Naive thymus-derived CD8-positive, alpha-beta T cell (primary cell): ENCODE results near the gene SLC25A41. TPM values are rescaled to one million over a fixed set of nuclear protein-coding genes. Genes with fewer than 3 reads are reported as not detected.
A peak's percentile ranks its signal among the peaks of the same experiment; 100 is the strongest.
"Not testable (repeated sequence)": the region's sequence is repeated elsewhere in the genome, so short reads cannot be mapped to it uniquely, and the experiment has no call there.

ENCODE experiments used
- ATAC-seq, 2 donors: fragments of 150-1000 bp; cut with Tn5 transposase in 1 of 2; sonication (Bioruptor Pico), chemical (Tn5 transposase) in 1 of 2; 1 replicate in 1 of 2; 2 replicates in 1 of 2; pipeline ENCODE4 v1.10.0; 2021; ENCODE audit warnings: mild to moderate bottlenecking in 2 of 2, moderate library complexity in 2 of 2
- POLR2A ChIA-PET: fragments of 350-600 bp; sonication (Branson Sonifier 250); formaldehyde crosslinking; loops from one replicate; lab custom pipeline; 2021; ENCODE audit warnings: antibody characterized with exemption; lab: Charles Lee
- DNase-seq, 10 donors: peaks; one replicate each; pipeline versions ENCODE4 v3.0.0 to v3.0.0-alpha.2; 2020 to 2022
- H3K27ac Mint-ChIP-seq, 10 donors: one replicate each; pipeline ENCODE4 v1.8.0; 2020 to 2022; ENCODE audit warnings: mild to moderate bottlenecking in 10 of 10, mixed read lengths in 10 of 10, moderate library complexity in 4 of 10, inconsistent platforms in 1 of 10
- H3K27me3 Mint-ChIP-seq, 5 donors: one replicate each; pipeline ENCODE4 v1.8.0; 2021 to 2022; ENCODE audit warnings: mixed read lengths in 5 of 5
- H3K36me3 Mint-ChIP-seq, 3 donors: one replicate each; pipeline ENCODE4 v1.8.0; 2020 to 2022; ENCODE audit warnings: mixed read lengths in 3 of 3, mild to moderate bottlenecking in 2 of 3, inconsistent platforms in 1 of 3
- H3K4me1 Mint-ChIP-seq, 4 donors: one replicate each; pipeline ENCODE4 v1.8.0; 2021 to 2022; ENCODE audit warnings: mixed read lengths in 4 of 4
- H3K4me3 Mint-ChIP-seq, 10 donors: one replicate each; pipeline ENCODE4 v1.8.0; 2020 to 2022; ENCODE audit warnings: mild to moderate bottlenecking in 10 of 10, mixed read lengths in 10 of 10, moderate library complexity in 6 of 10, inconsistent platforms in 1 of 10
- H3K9me3 Mint-ChIP-seq, 9 donors: one replicate each; pipeline ENCODE4 v1.8.0; 2020 to 2022; ENCODE audit warnings: mixed read lengths in 9 of 9, mild to moderate bottlenecking in 3 of 9, inconsistent platforms in 1 of 9, moderate library complexity in 1 of 9
- polyA plus RNA-seq, 3 donors: library from polyadenylated mRNA; unstranded; fragments of 300-500 nt; fragmentation: Illumina TruSeq; gene quantifications; one replicate each; pipeline ENCODE4 v1.2.3, GENCODE V29; 2021
- total RNA-seq, 8 experiments: library from RNA in 2 of 8; stranded (reverse) in 2 of 8; gene quantifications; one replicate each; pipeline ENCODE4 v1.2.3 and lab custom pipeline; 2021 to 2026

The SLC25A41 gene
- total and polyA plus RNA-seq, 5 experiments from 2014 or later = 0.38 to 0.96 (median 0.62) TPM; not detected in 2

GRCh38 chr19:6413291-6413690 lies 20.3 kb downstream of the SLC25A41 start:
- peaks cover 0 to 2% (median 0%) of the 10 kb centered on the region in 4 donors for H3K4me1 Mint-ChIP-seq
- no peak overlapping the region for H3K4me3 Mint-ChIP-seq
- ATAC-seq (no peak), DNase-seq (no peak)
- H3K27me3 Mint-ChIP-seq = no peaks in the 10 kb centered on the region
- no peak overlapping the region for H3K27ac Mint-ChIP-seq
- POLR2A ChIA-PET = no interaction called here
- H3K9me3 Mint-ChIP-seq = no peaks in the 10 kb centered on the region
- H3K36me3 Mint-ChIP-seq = peaks cover 0 to 40% (median 0%) of the 10 kb centered on the region in 3 donors

- POLR2A ChIA-PET = no interaction called here
- H3K27me3 Mint-ChIP-seq = no peaks in the 10 kb centered on the region
- ATAC-seq (peak; percentile 83 to 87), DNase-seq (peak; percentile 29 to 68 (median 50))
- H3K4me3 Mint-ChIP-seq = no peak overlapping the region
- peaks cover 0 to 38% (median 0%) of the 10 kb centered on the region in 3 donors for H3K36me3 Mint-ChIP-seq
- H3K27ac Mint-ChIP-seq = no peak overlapping the region
- H3K9me3 Mint-ChIP-seq = no peaks in the 10 kb centered on the region
- H3K4me1 Mint-ChIP-seq = peaks cover 0 to 2% (median 0%) of the 10 kb centered on the region in 4 donors
These were observed 21.0 kb downstream of the SLC25A41 start for GRCh38 chr19:6412447-6413091.

- Mint-ChIP-seq H3K4me3 (no peak overlapping the region), H3K9me3 (no peaks in the 10 kb centered on the region), H3K27ac (no peak overlapping the region), H3K4me1 (peaks cover 0 to 2% (median 0%) of the 10 kb centered on the region in 4 donors), H3K27me3 (no peaks in the 10 kb centered on the region), H3K36me3 (peaks cover 0 to 35% (median 0%) of the 10 kb centered on the region in 3 donors)
- POLR2A ChIA-PET = no interaction called here
- ATAC-seq (no peak), DNase-seq (no peak)
These were observed 21.5 kb downstream of the SLC25A41 start for GRCh38 chr19:6412061-6412446.

GRCh38 chr19:6409346-6409745 lies 24.2 kb downstream of the SLC25A41 start:
- Mint-ChIP-seq H3K9me3 (no peaks in the 10 kb centered on the region), H3K27ac (peak overlapping the region in 1 of 10 donors; percentile 32), H3K4me3 (no peak overlapping the region), H3K4me1 (peaks cover 0 to 2% (median 0%) of the 10 kb centered on the region in 4 donors), H3K36me3 (peaks cover 0 to 14% (median 0%) of the 10 kb centered on the region in 3 donors), H3K27me3 (no peaks in the 10 kb centered on the region)
- ATAC-seq (no peak), DNase-seq (no peak)
- POLR2A ChIA-PET = no interaction called here

- Mint-ChIP-seq H3K4me3 (no peak overlapping the region), H3K36me3 (no peaks in the 10 kb centered on the region), H3K9me3 (no peaks in the 10 kb centered on the region), H3K27me3 (no peaks in the 10 kb centered on the region), H3K27ac (no peak overlapping the region), H3K4me1 (no peaks in the 10 kb centered on the region)
- DNase-seq (no peak), ATAC-seq (no peak)
- POLR2A ChIA-PET = no interaction called here
These were observed 27.2 kb downstream of the SLC25A41 start for GRCh38 chr19:6406401-6406800.

GRCh38 chr19:6402837-6403608 lies 30.5 kb downstream of the SLC25A41 start:
- no peak overlapping the region for H3K4me3 Mint-ChIP-seq
- H3K27ac Mint-ChIP-seq = no peak overlapping the region
- DNase-seq = no peak
- H3K36me3 Mint-ChIP-seq = no peaks in the 10 kb centered on the region
- no peaks in the 10 kb centered on the region for H3K4me1 Mint-ChIP-seq
- no peaks in the 10 kb centered on the region for H3K27me3 Mint-ChIP-seq
- POLR2A ChIA-PET = interaction anchor here (0.6 kb wide), 1 partner anchor 460 kb away, joined by 7 read pairs; no protein-coding TSS in a partner anchor
- no peak for ATAC-seq
- no peaks in the 10 kb centered on the region for H3K9me3 Mint-ChIP-seq

- ATAC-seq = no peak
- Mint-ChIP-seq H3K36me3 (no peaks in the 10 kb centered on the region), H3K27me3 (no peaks in the 10 kb centered on the region), H3K9me3 (no peaks in the 10 kb centered on the region), H3K4me3 (no peak overlapping the region), H3K27ac (peak overlapping the region in 2 of 10 donors; percentile 33 to 58), H3K4me1 (no peaks in the 10 kb centered on the region)
- POLR2A ChIA-PET = interaction anchor here (0.6 kb wide), 1 partner anchor 459 kb away, joined by 7 read pairs; no protein-coding TSS in a partner anchor
- no peak for DNase-seq
These were observed 31.5 kb downstream of the SLC25A41 start for GRCh38 chr19:6402058-6402457.

- H3K36me3 Mint-ChIP-seq, H3K9me3 Mint-ChIP-seq, H3K4me1 Mint-ChIP-seq, POLR2A ChIA-PET, H3K27me3 Mint-ChIP-seq, H3K27ac Mint-ChIP-seq, DNase-seq, H3K4me3 Mint-ChIP-seq, ATAC-seq: not testable (repeated sequence)
These were observed 33.3 kb downstream of the SLC25A41 start for GRCh38 chr19:6400062-6400944.

- no peaks in the 10 kb centered on the region for H3K9me3 Mint-ChIP-seq
- no peak for ATAC-seq
- peaks cover 16 to 29% (median 23%) of the 10 kb centered on the region in 4 donors for H3K4me1 Mint-ChIP-seq
- POLR2A ChIA-PET = interaction anchor here (1.1 kb wide), 1 partner anchor 85 kb away, joined by 3 read pairs; the partner anchor contains the start of gene DENND1C
- H3K4me3 Mint-ChIP-seq = no peak overlapping the region
- no peaks in the 10 kb centered on the region for H3K27me3 Mint-ChIP-seq
- peaks cover 0 to 5% (median 0%) of the 10 kb centered on the region in 3 donors for H3K36me3 Mint-ChIP-seq
- no peak overlapping the region for H3K27ac Mint-ChIP-seq
- DNase-seq = no peak
These were observed 37.3 kb downstream of the SLC25A41 start for GRCh38 chr19:6396305-6396704.

GRCh38 chr19:6394831-6395230 lies 38.7 kb downstream of the SLC25A41 start:
- POLR2A ChIA-PET = interaction anchor here (0.7 to 3.3 kb wide), 3 partner anchors 33 to 1386 kb away, joined by 3 to 21 read pairs (median 5); partner anchors contain the start of gene CLPP
- DNase-seq (no peak), ATAC-seq (no peak)
- H3K27me3 Mint-ChIP-seq = no peaks in the 10 kb centered on the region
- H3K4me3 Mint-ChIP-seq = peak overlapping the region; percentile 45 to 90 (median 65)
- peak overlapping the region in 8 of 10 donors; percentile 60 to 99 (median 84) for H3K27ac Mint-ChIP-seq
- peaks cover 0 to 16% (median 0%) of the 10 kb centered on the region in 3 donors for H3K36me3 Mint-ChIP-seq
- H3K9me3 Mint-ChIP-seq = no peaks in the 10 kb centered on the region
- H3K4me1 Mint-ChIP-seq = peaks cover 19 to 34% (median 28%) of the 10 kb centered on the region in 4 donors

- POLR2A ChIA-PET = interaction anchor here (0.7 to 3.3 kb wide), 5 partner anchors 22 to 1387 kb away, joined by 3 to 21 read pairs (median 10); partner anchors contain the start of genes ALKBH7, CLPP and KHSRP
- Mint-ChIP-seq H3K4me3 (peak overlapping the region; percentile 85 to 96 (median 94)), H3K9me3 (no peaks in the 10 kb centered on the region), H3K27ac (peak overlapping the region; percentile 89 to 99 (median 99)), H3K27me3 (no peaks in the 10 kb centered on the region), H3K36me3 (peaks cover 0 to 21% (median 3%) of the 10 kb centered on the region in 3 donors), H3K4me1 (peaks cover 19 to 35% (median 28%) of the 10 kb centered on the region in 4 donors)
- peak in 3 of 10 donors; percentile 58 to 88 (median 70) for DNase-seq
- no peak for ATAC-seq
These were observed 39.6 kb downstream of the SLC25A41 start for GRCh38 chr19:6393983-6394412.
